Thoracic aorta (tissue), 2 donors: ENCODE data around the gene STX16. TPM values are rescaled to one million over a fixed set of nuclear protein-coding genes. Genes with fewer than 3 reads are reported as not detected.
"Not testable (repeated sequence)": the region's sequence is repeated elsewhere in the genome, so short reads cannot be mapped to it uniquely, and the experiment has no call there.

Experiments used
- ATAC-seq: fragments of 150-250 bp; one replicate; pipeline ENCODE4 v1.8.0; 2017; ENCODE audit warnings: low read depth; ENCODE audit not compliant: insufficient number of reproducible peaks, low FRiP score
- DNase-seq: peaks from one replicate; pipeline ENCODE4 v3.0.0-alpha.2; 2020; ENCODE audit warnings: low spot score
- H3K27ac ChIP-seq, 2 donors: fragments of 200-600 bp; sonication (generic); 1 replicate in 1 of 2; 2 replicates in 1 of 2; pipeline ENCODE4 v1.5.1; 2016; ENCODE audit warnings: mild to moderate bottlenecking in 2 of 2, moderate library complexity in 2 of 2
- H3K27me3 ChIP-seq: fragments of 200-600 bp; sonication (generic); replicated peaks from 2 replicates; pipeline ENCODE4 v1.6.0; 2016; ENCODE audit warnings: mild to moderate bottlenecking; ENCODE audit not compliant: insufficient read depth
- H3K36me3 ChIP-seq: fragments of 200-600 bp; sonication (generic); one replicate; pipeline ENCODE4 v1.5.1; 2016
- H3K4me1 ChIP-seq, 2 donors: fragments of 200-600 bp; sonication (generic); 1 replicate in 1 of 2; 2 replicates in 1 of 2; pipeline versions ENCODE4 v1.5.1 to v1.6.0; 2016; ENCODE audit warnings: low read depth in 2 of 2, mild to moderate bottlenecking in 1 of 2; ENCODE audit not compliant: control insufficient read depth in 1 of 2
- H3K4me3 ChIP-seq: fragments of 200-600 bp; sonication (generic); 2 replicates; pipeline ENCODE4 v1.5.1; 2016; ENCODE audit warnings: mild to moderate bottlenecking
- H3K9me3 ChIP-seq: fragments of 200-600 bp; sonication (generic); 2 replicates; pipeline ENCODE4 v1.5.1; 2016
- CTCF ChIP-seq: fragments of 200-600 bp; sonication (generic); IDR thresholded peaks from one replicate; pipeline ENCODE4 v1.5.1; 2019; ENCODE audit warnings: antibody characterized with exemption
- total RNA-seq, 2 donors: library from RNA; depleted of rRNA; stranded (reverse); fragments of >200 nt; gene quantifications; one replicate each; pipeline versions ENCODE4 v1.1.0 to v1.2.3, GENCODE V29; 2016

The STX16 gene
- total RNA-seq, 2 donors from 2014 or later: 66.3 to 109 TPM

GRCh38 chr20:58638467-58639181 lies 12.5 kb upstream of the STX16 start:
- TF ChIP-seq CTCF: no peak
- Histone ChIP-seq H3K27me3 (no peaks in the 10 kb centered on the region), H3K27ac (no peak overlapping the region), H3K4me1 (no peaks in the 10 kb centered on the region), H3K9me3 (no peaks in the 10 kb centered on the region), H3K36me3 (no peaks in the 10 kb centered on the region), H3K4me3 (no peak overlapping the region)
- DNase-seq: no peak
- no peak for ATAC-seq

DNA sequence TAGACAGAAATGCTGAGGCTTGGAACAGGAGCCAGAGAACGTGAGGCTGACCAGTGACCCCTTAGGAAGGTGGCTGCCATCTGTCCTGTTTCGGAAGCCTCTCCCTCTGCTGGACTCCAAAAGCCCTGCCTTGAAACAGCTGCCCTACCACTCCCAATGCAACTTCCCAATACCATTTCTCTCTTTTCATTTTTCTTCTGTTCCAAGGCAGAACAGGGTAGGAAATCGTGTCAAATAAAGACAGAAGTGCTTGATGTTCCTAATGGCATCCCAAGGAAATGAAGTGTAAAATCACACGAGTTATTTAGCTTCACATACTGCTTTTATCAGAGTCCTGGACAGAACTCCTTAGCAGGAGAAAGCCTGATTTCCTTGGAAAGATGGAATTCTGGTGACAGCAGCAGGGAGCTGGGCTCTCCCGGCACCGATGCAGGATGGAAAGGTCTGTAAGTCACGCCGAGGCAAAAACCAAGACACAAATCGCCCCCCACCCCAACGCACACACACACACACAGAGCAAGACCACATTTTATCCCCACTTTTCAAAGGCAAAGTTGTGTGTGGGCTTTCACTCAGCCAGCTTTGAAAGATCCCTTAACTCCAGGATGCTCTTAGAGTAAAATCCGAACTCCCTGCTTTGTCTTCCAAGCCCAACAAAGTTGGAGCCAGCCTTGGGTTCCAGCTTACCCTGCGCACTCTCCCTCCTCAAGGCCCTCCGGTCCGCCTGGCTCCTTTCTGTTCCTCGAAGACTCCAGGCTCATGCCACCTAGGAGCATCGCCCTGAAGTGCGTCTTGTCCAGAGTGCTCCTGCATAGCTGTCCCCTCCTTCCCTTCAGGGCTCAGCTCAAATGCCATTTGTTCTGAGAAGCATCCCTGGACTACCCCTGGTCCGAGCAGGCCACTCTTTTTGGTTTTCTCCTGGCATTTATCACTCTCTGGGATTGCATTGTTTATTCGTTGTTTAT lies 11.6 kb upstream of the STX16 start:
- no peak for DNase-seq
- H3K9me3 ChIP-seq: no peaks in the 10 kb centered on the region
- no peak overlapping the region for H3K27ac ChIP-seq
- TF ChIP-seq CTCF: no peak
- no peak overlapping the region for H3K4me3 ChIP-seq
- H3K36me3 ChIP-seq: no peaks in the 10 kb centered on the region
- H3K4me1 ChIP-seq: no peaks in the 10 kb centered on the region
- no peak for ATAC-seq
- H3K27me3 ChIP-seq: no peaks in the 10 kb centered on the region

GRCh38 chr20:58640446-58640845 lies 10.6 kb upstream of the STX16 start:
- Histone ChIP-seq H3K4me3 (no peak overlapping the region), H3K27ac (no peak overlapping the region), H3K4me1 (peaks cover 0 to 6% of the 10 kb centered on the region in 2 donors), H3K36me3 (no peaks in the 10 kb centered on the region), H3K9me3 (no peaks in the 10 kb centered on the region), H3K27me3 (no peaks in the 10 kb centered on the region)
- DNase-seq (no peak), ATAC-seq (no peak)
- TF ChIP-seq CTCF: no peak

DNA sequence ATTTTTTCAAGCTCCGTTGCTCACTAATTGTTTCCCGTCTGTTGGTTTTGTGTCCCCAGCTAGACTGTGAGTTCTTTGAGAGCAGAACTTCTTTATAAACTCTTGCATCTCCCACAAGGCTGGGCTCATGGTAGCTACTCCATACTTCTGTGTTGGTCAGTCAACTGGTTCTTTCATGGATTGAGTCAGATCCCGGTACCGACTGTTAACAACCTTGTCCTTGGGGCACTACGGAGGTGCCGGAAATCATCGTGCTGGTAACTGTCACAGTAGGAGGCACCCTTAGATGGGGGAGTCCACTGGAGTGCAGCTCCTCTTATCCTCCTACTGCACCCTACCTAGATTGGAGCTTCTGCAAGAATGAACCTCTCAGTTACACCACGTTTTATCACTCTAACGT lies 8.6 kb upstream of the STX16 start:
- Histone ChIP-seq H3K4me1 (peaks cover 0 to 12% of the 10 kb centered on the region in 2 donors), H3K27me3 (no peaks in the 10 kb centered on the region), H3K9me3 (no peaks in the 10 kb centered on the region), H3K27ac (no peak overlapping the region), H3K4me3 (no peak overlapping the region), H3K36me3 (no peaks in the 10 kb centered on the region)
- DNase-seq (no peak), ATAC-seq (no peak)
- no peak for TF ChIP-seq CTCF

GRCh38 chr20:58642896-58643295 lies 8.2 kb upstream of the STX16 start:
- not testable (repeated sequence) for H3K27me3 ChIP-seq, H3K4me3 ChIP-seq, ATAC-seq, H3K27ac ChIP-seq, H3K9me3 ChIP-seq, H3K36me3 ChIP-seq, DNase-seq
- H3K4me1 ChIP-seq: peaks cover 0 to 15% of the 10 kb centered on the region in 2 donors
